ENCODE results near the gene ARL9.

ARL9 gene

GRCh38 chr4:56550642-56551041 lies 45.1 kb downstream of the ARL9 start:
- no peak for TF ChIP-seq CTCF (IDR thresholded peaks at IDR 0.05; ENCODE audit: control insufficient read depth, extremely low read depth, insufficient read depth)
- DNase-seq (ENCODE audit: low read depth), result no peak

GRCh38 chr4:56551516-56551915 lies 45.9 kb downstream of the ARL9 start:
- no peak overlapping the region for H3K4me3 ChIP-seq (ENCODE audit: low read depth, low read length)
- TF ChIP-seq CTCF (IDR thresholded peaks at IDR 0.05; ENCODE audit: control insufficient read depth, extremely low read depth, insufficient read depth), result no peak
- DNase-seq (ENCODE audit: low read depth), result no peak

More at GRCh38 chr4:56550642-56551041, 45.1 kb downstream of the ARL9 start:
- H3K4me3 ChIP-seq (ENCODE audit: low read depth, low read length), result no peak overlapping the region

- DNase-seq (ENCODE audit: low read depth), result no peak
- no peak for TF ChIP-seq CTCF (IDR thresholded peaks at IDR 0.05; ENCODE audit: control insufficient read depth, extremely low read depth, insufficient read depth)
Measured at GRCh38 chr4:56552273-56552672, 46.7 kb downstream of the ARL9 start.

GRCh38 chr4:56570041-56570440 lies 64.5 kb downstream of the ARL9 start:
- DNase-seq (ENCODE audit: low read depth), result no peak
- no peak for TF ChIP-seq CTCF (IDR thresholded peaks at IDR 0.05; ENCODE audit: control insufficient read depth, extremely low read depth, insufficient read depth)
- H3K4me3 ChIP-seq (ENCODE audit: low read depth, low read length), result no peak overlapping the region

More at GRCh38 chr4:56552273-56552672, 46.7 kb downstream of the ARL9 start:
- no peak overlapping the region for H3K4me3 ChIP-seq (ENCODE audit: low read depth, low read length)
